ENCODE data around the gene MAML2. TPM values are rescaled to one million over a fixed set of nuclear protein-coding genes. Genes with fewer than 3 reads are reported as not detected.

Gene MAML2
- total RNA-seq, 4 donors from 2014 or later, result 4.7 to 21.7 (median 7.3) TPM

GRCh38 chr11:96057502-96057901 lies 285.5 kb downstream of the MAML2 start:
- intact Hi-C loops (cut with DNase I), result no loop called here
- no peak for TF ChIP-seq CTCF (IDR thresholded peaks at IDR 0.05)
- TF ChIP-seq POLR2A (IDR thresholded peaks at IDR 0.05), result no peak
- no peak overlapping the region for H3K4me3 ChIP-seq
- H3K27me3 ChIP-seq, result no peaks in the 10 kb centered on the region
- H3K36me3 ChIP-seq, result no peaks in the 10 kb centered on the region
- H3K27ac ChIP-seq, result peak overlapping the region in 1 of 4 donors; percentile 29
- DNase-seq, result no peak
- 57 to 69% methylated on average over 2 of the region's 2 CpGs for WGBS, 2 donors
- no peaks in the 10 kb centered on the region for H3K9me3 ChIP-seq
- H3K4me1 ChIP-seq, result peaks cover 0 to 55% (median 6%) of the 10 kb centered on the region in 3 donors

GRCh38 chr11:96056576-96056975 lies 286.4 kb downstream of the MAML2 start:
- H3K36me3 ChIP-seq, result no peaks in the 10 kb centered on the region
- H3K27me3 ChIP-seq, result no peaks in the 10 kb centered on the region
- no peaks in the 10 kb centered on the region for H3K9me3 ChIP-seq
- no peak overlapping the region for H3K27ac ChIP-seq
- 83 to 88% methylated on average over 2 of the region's 2 CpGs for WGBS, 2 donors
- no peak overlapping the region for H3K4me3 ChIP-seq
- TF ChIP-seq POLR2A (IDR thresholded peaks at IDR 0.05), result no peak
- TF ChIP-seq CTCF (IDR thresholded peaks at IDR 0.05), result no peak
- no peak for DNase-seq
- peaks cover 0 to 45% (median 6%) of the 10 kb centered on the region in 3 donors for H3K4me1 ChIP-seq
- intact Hi-C loops (cut with DNase I), result no loop called here

GRCh38 chr11:96055706-96056387 lies 287.1 kb downstream of the MAML2 start:
- no peak for DNase-seq
- Histone ChIP-seq H3K4me3 (no peak overlapping the region), H3K27me3 (no peaks in the 10 kb centered on the region), H3K4me1 (peaks cover 0 to 38% (median 6%) of the 10 kb centered on the region in 3 donors), H3K36me3 (no peaks in the 10 kb centered on the region), H3K9me3 (no peaks in the 10 kb centered on the region), H3K27ac (peak overlapping the region in 2 of 4 donors; percentile 1 to 37)
- intact Hi-C loops (cut with DNase I), result no loop called here
- 57 to 60% methylated on average over 3 of the region's 3 CpGs for WGBS, 2 donors
- TF ChIP-seq POLR2A (IDR thresholded peaks at IDR 0.05) (no peak), CTCF (IDR thresholded peaks at IDR 0.05) (no peak)

- no peak for DNase-seq
- no peaks in the 10 kb centered on the region for H3K9me3 ChIP-seq
- intact Hi-C loops (cut with DNase I), result no loop called here
- H3K4me1 ChIP-seq, result peaks cover 0 to 38% (median 6%) of the 10 kb centered on the region in 3 donors
- WGBS, 2 donors, result 29 to 51% methylated on average over 2 of the region's 2 CpGs
- H3K36me3 ChIP-seq, result no peaks in the 10 kb centered on the region
- H3K27ac ChIP-seq, result peak overlapping the region in 2 of 4 donors; percentile 1 to 37
- no peak overlapping the region for H3K4me3 ChIP-seq
- no peaks in the 10 kb centered on the region for H3K27me3 ChIP-seq
- TF ChIP-seq CTCF (IDR thresholded peaks at IDR 0.05) (peak; percentile 20 to 80 (median 68)), POLR2A (IDR thresholded peaks at IDR 0.05) (no peak)
Observed at GRCh38 chr11:96054870-96055705, 287.9 kb downstream of the MAML2 start.

Measured in esophagus squamous epithelium (tissue), 5 donors.